Right renal cortex interstitium (tissue), 3 donors: ENCODE measurements around the gene MFSD12. TPM values are rescaled to one million over a fixed set of nuclear protein-coding genes. Genes with fewer than 3 reads are reported as not detected.
"Not testable (repeated sequence)": the region's sequence is repeated elsewhere in the genome, so short reads cannot be mapped to it uniquely, and the experiment has no call there.

Experiments used
- DNase-seq, 3 donors: peaks; one replicate each; pipeline ENCODE4 v3.0.0-alpha.2; 2013; ENCODE audit warnings: low read depth in 3 of 3, low spot score in 2 of 3
- polyA plus RNA-seq, 3 donors: library from polyadenylated mRNA; unstranded; fragments of 120-200 nt; gene quantifications; one replicate each; pipeline ENCODE4 v1.2.1, GENCODE V29; 2013; ENCODE audit not compliant: insufficient read length in 3 of 3

The MFSD12 gene
- polyA plus RNA-seq, 3 donors = 47.2 to 53.4 (median 48.2) TPM

GRCh38 chr19:3585301-3586126 is 28.1 kb upstream of the MFSD12 start, which contains the start of gene GIPC3:
TSS of gene GIPC3 (plus strand) at chr19:3585478. CDS start at chr19:3585598, 120 bp downstream.
- DNase-seq = no peak

GRCh38 chr19:3584036-3584802 is 26.8 kb upstream of the MFSD12 start:
- not testable (repeated sequence) for DNase-seq

GRCh38 chr19:3581792-3582191 is 24.4 kb upstream of the MFSD12 start:
- not testable (repeated sequence) for DNase-seq

GRCh38 chr19:3580156-3580934 is 23.0 kb upstream of the MFSD12 start:
- DNase-seq = no peak

DNA sequence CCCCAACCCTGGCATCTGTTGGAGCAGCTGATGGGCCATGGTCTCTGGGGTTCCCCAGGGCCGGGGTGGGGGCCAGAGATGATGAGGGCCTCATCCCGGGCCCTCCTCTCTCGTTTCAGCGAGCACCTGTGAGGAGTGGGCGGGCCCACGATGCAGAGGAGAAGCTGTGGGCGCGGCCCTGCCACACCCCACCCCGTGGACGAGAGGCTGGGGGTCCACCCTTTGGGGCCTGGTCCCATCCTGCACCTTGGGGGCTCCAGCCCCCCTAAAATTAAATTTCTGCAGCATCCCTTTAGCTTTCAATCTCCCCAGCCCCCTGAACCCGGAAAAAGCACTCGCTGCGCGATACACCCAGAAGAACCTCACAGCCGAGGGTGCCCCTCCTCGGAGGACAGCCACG is 21.0 kb upstream of the MFSD12 start:
- DNase-seq = no peak

DNA sequence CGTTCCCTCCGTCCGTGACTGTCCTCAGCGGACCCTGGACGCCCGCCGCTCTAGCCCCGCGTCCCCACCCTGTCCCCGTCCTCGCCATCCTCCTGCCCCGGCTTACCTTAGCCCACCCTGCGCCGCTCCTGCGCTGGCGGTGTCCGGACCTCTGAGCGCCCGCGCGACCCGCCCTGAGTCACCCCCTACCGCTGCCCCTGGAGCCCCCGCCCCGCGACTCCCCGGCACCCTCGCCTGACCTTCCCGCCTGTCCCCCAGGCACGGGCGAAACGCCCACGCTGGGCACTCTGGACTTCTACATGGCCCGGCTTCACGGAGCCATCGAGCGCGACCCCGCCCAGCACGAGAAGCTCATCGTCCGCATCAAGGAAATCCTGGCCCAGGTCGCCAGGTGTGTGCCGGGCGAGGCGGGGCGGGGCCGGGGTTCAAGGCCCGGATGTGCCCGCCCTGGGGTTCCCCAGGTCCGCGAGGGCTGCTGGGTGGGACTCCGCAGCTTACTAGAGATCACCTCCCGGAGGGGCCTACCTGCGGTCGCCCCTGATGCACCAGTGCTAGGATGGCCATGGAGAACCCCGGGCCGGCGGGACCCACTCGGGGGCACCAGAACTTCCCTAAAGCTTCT is 20.4 kb upstream of the MFSD12 start:
- DNase-seq = no peak

DNA sequence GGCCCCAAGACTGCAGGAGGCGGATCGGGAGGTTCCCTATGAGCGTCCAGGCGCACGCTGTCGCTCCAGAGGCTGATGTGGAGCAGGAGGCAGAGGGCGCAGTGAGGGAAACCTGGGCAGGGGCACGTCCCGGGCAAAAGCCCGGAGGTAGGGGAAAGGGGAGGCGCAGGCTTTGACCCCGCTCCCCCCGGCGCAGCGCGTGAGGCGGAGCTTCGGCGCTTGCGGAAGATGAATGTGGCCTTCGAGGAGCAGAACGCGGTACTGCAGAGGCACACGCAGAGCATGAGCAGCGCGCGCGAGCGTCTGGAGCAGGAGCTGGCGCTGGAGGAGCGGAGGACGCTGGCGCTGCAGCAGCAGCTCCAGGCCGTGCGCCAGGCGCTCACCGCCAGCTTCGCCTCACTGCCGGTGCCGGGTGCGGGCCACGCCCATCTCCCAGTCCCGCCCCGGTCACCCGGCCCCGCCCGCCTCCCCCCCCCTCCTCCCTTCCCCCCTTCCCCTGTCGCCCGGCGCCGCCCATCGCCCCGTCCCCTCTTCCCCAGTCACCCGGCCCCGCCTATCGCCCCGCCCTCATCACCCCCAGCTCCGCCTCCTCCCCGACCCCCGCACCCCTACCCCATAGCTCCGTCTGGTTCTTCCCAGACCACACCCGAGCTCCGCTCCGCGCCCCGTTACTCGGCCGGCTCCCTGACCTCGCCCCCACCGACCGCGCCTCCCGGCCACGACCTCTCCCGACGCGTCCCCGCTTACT is 19.5 kb upstream of the MFSD12 start:
- no peak for DNase-seq

DNA sequence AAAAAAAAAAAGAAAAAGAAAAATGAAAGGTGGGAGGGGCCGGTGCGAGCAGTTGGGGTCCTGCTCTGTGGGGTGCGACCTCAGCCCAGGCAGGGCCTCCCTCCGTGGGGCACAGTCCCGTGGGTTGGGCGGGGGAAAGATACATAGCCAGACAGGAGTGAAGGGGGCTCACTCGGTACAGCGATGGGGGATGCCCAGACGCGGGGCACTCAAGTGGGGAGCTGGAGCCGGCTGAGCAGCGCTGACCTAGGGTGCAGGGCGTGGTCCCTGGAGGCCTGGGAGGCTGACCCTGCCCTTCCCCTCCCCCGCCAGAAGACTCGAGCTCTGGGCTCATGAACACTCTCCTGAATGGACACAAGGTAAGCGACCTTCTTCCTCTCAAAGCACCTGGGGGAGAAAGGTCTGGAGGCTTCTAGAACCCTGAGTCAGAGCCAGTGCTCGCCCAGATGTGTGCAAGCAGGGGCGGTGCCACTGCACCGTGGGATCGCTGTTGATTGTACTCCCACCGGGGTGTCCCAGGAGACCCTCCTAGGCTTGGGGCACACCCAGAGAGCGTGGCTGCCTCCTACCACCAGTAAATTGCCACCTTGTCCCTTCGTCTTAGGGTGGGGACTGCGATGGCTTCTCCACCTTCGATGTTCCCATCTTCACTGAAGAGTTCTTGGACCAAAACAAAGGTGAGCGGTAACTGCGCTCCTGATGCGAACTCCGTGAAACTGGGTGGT is 18.7 kb upstream of the MFSD12 start:
- DNase-seq = no peak

DNA sequence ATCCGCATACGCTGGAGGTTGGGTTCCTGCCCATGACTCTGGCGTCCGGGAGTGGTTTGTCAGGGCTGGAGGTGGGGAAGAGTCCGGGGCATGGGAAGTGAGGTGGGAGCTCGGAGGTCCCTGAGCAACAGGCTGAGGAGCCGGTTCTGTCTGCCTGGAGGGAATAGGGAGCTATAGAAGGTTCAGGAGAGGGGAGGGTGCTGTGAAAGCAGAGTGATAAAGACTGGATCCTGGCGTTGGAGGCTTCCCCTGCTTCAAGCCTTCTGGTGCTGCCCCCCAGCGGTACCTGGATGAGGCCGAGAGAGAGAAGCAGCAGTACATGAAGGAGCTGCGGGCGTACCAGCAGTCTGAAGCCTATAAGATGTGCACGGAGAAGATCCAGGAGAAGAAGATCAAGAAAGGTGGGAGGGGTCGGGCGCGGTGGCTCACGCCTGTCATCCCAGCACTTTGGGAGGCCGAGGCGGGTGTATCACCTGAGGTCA is 17.9 kb upstream of the MFSD12 start:
- DNase-seq = no peak

DNA sequence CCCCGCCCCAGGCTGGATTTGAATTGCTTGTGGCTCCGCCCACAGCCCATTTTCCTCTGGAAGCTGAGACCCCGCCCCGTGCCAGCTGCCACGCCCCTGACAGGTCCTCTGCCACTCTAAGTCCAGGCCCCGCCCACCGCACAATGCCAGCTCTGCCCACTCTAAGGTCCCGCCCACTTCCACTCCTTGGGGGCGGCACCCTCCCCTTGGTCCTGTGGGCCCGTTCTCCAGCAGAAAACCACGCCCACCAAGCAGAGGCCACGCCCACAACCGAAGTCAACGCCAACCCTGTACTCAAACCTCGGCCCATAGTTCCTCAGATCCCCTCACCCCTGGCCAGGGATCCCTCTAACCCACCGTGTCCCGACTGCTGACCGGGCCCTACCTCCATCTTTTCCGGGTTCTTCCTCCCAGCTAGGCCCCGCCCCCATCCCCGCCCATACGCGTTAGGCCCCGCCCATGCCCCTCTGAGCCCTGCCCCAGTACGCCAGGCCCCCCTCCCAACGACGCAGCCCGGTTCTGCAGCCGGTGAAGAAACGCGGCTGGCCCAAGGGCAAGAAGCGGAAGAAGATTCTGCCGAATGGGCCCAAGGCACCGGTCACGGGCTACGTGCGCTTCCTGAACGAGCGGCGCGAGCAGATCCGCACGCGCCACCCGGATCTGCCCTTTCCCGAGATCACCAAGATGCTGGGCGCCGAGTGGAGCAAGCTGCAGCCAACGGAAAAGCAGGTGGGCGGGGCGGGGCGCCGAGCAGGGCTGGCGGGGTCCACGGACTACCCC is 16.7 kb upstream of the MFSD12 start:
- no peak for DNase-seq

DNA sequence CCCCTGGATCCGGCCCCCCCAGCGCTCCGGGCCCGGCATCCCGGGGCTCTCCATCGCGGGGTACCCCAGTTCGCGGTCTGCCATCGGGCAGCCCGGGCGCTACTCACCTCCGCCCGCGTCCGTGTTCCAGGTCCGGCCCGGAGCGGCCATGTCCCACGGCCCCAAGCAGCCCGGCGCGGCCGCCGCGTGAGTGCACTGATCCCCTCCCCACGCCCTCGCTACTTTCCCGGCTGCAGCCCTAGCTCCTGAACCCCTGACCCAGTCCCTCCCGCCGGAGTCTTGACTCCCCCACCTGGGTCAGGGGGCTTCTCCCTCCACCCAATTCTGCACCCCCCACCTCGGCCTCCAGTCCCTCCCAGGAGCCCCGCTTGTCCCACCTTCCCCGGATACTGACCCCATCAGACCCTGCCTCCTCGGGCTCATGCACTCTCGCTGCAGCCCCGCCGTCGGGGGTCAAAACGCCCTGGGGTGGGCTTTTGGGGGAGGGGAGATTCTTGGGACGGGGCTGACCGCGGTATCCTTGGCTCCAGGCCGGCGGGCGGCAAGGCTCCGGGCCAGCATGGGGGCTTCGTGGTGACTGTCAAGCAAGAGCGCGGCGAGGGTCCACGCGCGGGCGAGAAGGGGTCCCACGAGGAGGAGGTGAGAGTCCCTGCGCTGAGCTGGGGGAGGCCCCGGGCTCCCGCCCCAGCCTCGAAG is 15.9 kb upstream of the MFSD12 start:
- no peak for DNase-seq

GRCh38 chr19:3572855-3573161 is 15.4 kb upstream of the MFSD12 start, which contains the start of gene HMG20B:
TSS of gene HMG20B (plus strand) at chr19:3572944. CDS start at chr19:3573310, 366 bp downstream.
- DNase-seq = no peak

- peak; percentile 91 to 98 (median 98) for DNase-seq
These were observed 14.9 kb upstream of the MFSD12 start for GRCh38 chr19:3572132-3572854.

DNA sequence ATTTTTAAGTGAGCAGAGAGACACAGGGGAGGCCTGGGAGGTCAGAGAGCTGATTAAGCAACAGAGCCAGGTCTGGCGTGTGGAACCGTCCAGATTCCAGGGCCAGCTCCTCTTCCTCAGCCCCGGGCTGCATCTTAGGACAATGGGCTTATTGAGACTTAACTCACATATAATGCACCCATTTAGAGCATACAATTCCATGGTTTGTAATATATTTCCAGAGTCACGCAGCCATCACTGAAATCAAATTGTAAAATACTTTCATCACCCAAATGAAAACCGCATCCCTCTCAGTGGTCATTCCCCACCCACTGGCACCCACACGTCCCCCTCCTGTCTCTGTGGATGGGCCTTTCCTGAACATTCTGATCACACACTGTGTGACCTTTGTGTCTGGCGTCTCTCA is 13.2 kb upstream of the MFSD12 start:
- no peak for DNase-seq

- DNase-seq = not testable (repeated sequence)
These were observed 12.7 kb upstream of the MFSD12 start for GRCh38 chr19:3570042-3570441.

GRCh38 chr19:3565139-3565538 is 7.8 kb upstream of the MFSD12 start:
- no peak for DNase-seq
